Left lung (tissue), 10 donors: Measurements from ENCODE around the gene SLC6A8. TPM values are rescaled to one million over a fixed set of nuclear protein-coding genes. Genes with fewer than 3 reads are reported as not detected.
A peak's percentile ranks its signal among the peaks of the same experiment; 100 is the strongest.

Experiments
- ATAC-seq: fragments of 200-7000 bp; cut with Tn5 transposase; one replicate; pipeline ENCODE4 v1.9.1; 2020; ENCODE audit warnings: moderate library complexity
- DNase-seq, 4 donors: peaks; one replicate each; pipeline ENCODE4 v3.0.0-alpha.2; 2013 to 2020
- H3K27ac ChIP-seq, 2 donors: fragments of 200-600 bp; sonication (generic) in 1 of 2; one replicate each; pipeline versions ENCODE4 v1.5.0 to v1.8.0; 2020 to 2021
- H3K27me3 ChIP-seq, 2 donors: fragments of 200-600 bp; sonication (generic) in 1 of 2; one replicate each; pipeline versions ENCODE4 v1.5.0 to v1.8.0; 2020 to 2021
- H3K36me3 ChIP-seq, 2 donors: fragments of 200-600 bp; sonication (generic) in 1 of 2; one replicate each; pipeline versions ENCODE4 v1.5.0 to v1.8.0; 2020 to 2021
- H3K4me1 ChIP-seq, 2 donors: fragments of 200-600 bp; one replicate each; pipeline ENCODE4 v1.8.0; 2021
- H3K4me3 ChIP-seq, 2 donors: fragments of 200-600 bp; sonication (generic) in 1 of 2; one replicate each; pipeline versions ENCODE4 v1.5.0 to v1.8.0; 2020 to 2021; ENCODE audit warnings: mild to moderate bottlenecking in 1 of 2
- H3K9me3 ChIP-seq, 2 donors: fragments of 200-600 bp; sonication (generic) in 1 of 2; one replicate each; pipeline versions ENCODE4 v1.5.0 to v1.8.0; 2020 to 2021
- intact Hi-C, 2 donors: fragments of 100-400 bp; cut with DNase I; formaldehyde crosslinking; loops; one replicate each; pipeline versions ENCODE4 v1.11.2 to v1.14.2; 2022
- polyA plus RNA-seq, 6 donors: library from polyadenylated mRNA; unstranded; fragments of 120-200 nt; gene quantifications; one replicate each; pipeline ENCODE4 v1.2.1, GENCODE V29; 2013; ENCODE audit not compliant: insufficient read length in 6 of 6
- total RNA-seq, 2 donors: library from RNA; stranded (reverse); fragmentation: NEBNext Ultra II Directional; extraction: Animal tissue kit (Norgen Biotek cat#: 25700); gene quantifications; one replicate each; pipeline ENCODE4 v1.2.1, GENCODE V29; 2021
- TF ChIP-seq, protein P1 (sequence below), 2 donors: fragments of 200-600 bp; sonication (generic) in 1 of 2; IDR thresholded peaks; one replicate each; pipeline versions ENCODE4 v1.5.0 to v1.8.0; 2021; ENCODE audit warnings: antibody characterized with exemption in 2 of 2
- donor health status: DM: no; HTN: yes; CAD: no.
- donor health status: DM: no; HTN: no; CAD: no.

The SLC6A8 gene
- total and polyA plus RNA-seq, 8 donors: 6.8 to 12.1 (median 10.2) TPM

DNA sequence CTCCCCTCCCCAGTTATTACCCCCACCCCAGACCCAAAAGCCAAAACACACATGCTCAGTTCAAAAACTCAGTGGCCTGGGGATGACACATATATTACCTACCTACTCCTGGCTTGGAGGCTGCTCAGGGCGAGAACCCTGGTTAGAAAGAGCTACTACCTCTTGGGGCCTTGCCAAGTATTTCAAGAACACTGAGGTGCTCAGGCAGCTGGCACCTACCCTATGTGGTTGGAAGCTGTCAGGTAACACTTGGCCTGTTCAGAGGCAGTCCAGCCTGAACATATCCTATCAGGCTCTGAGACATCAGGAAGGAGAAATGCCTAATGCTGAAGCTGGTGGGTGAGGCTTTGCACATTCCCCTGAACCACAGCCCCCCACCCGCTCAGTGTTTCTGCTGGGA is 31.5 kb downstream of the SLC6A8 start:
- ATAC-seq (peak; percentile 49), DNase-seq (no peak)
- H3K27me3 ChIP-seq: no peaks in the 10 kb centered on the region
- no peak overlapping the region for H3K27ac ChIP-seq
- H3K4me3 ChIP-seq: no peak overlapping the region
- intact Hi-C loops: no loop called here
- TF ChIP-seq, protein P1, sequence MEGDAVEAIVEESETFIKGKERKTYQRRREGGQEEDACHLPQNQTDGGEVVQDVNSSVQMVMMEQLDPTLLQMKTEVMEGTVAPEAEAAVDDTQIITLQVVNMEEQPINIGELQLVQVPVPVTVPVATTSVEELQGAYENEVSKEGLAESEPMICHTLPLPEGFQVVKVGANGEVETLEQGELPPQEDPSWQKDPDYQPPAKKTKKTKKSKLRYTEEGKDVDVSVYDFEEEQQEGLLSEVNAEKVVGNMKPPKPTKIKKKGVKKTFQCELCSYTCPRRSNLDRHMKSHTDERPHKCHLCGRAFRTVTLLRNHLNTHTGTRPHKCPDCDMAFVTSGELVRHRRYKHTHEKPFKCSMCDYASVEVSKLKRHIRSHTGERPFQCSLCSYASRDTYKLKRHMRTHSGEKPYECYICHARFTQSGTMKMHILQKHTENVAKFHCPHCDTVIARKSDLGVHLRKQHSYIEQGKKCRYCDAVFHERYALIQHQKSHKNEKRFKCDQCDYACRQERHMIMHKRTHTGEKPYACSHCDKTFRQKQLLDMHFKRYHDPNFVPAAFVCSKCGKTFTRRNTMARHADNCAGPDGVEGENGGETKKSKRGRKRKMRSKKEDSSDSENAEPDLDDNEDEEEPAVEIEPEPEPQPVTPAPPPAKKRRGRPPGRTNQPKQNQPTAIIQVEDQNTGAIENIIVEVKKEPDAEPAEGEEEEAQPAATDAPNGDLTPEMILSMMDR (IDR thresholded peaks at IDR 0.05): no peak
- no peaks in the 10 kb centered on the region for H3K9me3 ChIP-seq
- H3K4me1 ChIP-seq: peaks cover 3 to 14% of the 10 kb centered on the region in 2 donors
- H3K36me3 ChIP-seq: peaks cover 0 to 60% of the 10 kb centered on the region in 2 donors

DNA sequence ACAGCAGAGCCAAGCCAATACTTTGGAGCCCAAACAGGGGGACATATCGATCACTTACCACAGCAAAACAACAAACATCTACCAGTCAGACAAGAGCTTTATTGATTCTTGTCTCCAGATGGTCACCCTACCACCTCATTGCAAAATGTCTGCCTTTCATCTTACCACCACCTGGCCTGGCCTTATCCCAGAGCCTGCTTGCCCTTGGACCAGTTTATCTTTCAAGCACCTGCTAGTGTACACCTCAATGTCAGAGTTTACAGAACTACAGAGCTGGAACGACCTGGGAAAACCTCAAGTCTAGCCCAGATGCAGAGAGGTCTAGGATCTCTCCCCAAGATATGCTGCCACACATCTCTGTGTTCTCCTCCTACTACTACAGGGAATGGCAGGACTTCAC is 32.0 kb downstream of the SLC6A8 start:
- H3K4me3 ChIP-seq: no peak overlapping the region
- DNase-seq (no peak), ATAC-seq (no peak)
- peaks cover 3 to 14% of the 10 kb centered on the region in 2 donors for H3K4me1 ChIP-seq
- no peaks in the 10 kb centered on the region for H3K27me3 ChIP-seq
- TF ChIP-seq, protein P1 (IDR thresholded peaks at IDR 0.05): no peak
- H3K36me3 ChIP-seq: peaks cover 0 to 56% of the 10 kb centered on the region in 2 donors
- no peaks in the 10 kb centered on the region for H3K9me3 ChIP-seq
- no peak overlapping the region for H3K27ac ChIP-seq
- intact Hi-C loops: no loop called here

DNA sequence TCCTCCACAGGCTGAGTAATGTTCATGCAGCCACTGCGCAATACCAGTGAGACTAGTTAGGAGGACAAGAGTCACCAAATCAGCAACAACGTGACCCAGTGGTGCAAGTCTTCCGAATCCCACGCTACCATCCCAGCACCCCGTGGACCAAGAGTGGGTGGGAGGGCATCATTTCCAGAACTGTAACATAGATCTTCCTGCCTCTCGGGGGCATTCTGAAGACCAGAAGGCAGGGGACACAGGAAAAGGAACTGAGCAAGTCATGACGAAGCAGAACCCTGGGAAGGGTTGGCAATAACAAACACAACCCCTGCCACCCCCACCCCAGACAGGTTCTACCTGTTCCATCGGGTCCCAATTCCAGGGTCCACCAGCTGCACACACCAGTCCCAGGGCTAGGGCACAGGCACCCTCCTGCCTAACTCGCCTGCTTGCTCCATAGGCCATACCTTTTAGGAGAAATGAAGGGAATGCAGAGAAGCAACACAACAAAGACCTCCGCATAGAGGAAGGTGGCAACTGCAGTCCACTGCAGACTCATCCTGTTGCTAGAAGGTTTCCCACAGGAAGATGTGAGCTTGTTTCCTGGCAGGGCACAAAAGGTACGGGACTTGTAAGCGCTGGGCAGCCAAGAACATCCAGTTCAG is 35.1 kb downstream of the SLC6A8 start:
- intact Hi-C loops: no loop called here
- H3K27ac ChIP-seq: peak overlapping the region; percentile 78 to 89
- ATAC-seq: no peak

DNA sequence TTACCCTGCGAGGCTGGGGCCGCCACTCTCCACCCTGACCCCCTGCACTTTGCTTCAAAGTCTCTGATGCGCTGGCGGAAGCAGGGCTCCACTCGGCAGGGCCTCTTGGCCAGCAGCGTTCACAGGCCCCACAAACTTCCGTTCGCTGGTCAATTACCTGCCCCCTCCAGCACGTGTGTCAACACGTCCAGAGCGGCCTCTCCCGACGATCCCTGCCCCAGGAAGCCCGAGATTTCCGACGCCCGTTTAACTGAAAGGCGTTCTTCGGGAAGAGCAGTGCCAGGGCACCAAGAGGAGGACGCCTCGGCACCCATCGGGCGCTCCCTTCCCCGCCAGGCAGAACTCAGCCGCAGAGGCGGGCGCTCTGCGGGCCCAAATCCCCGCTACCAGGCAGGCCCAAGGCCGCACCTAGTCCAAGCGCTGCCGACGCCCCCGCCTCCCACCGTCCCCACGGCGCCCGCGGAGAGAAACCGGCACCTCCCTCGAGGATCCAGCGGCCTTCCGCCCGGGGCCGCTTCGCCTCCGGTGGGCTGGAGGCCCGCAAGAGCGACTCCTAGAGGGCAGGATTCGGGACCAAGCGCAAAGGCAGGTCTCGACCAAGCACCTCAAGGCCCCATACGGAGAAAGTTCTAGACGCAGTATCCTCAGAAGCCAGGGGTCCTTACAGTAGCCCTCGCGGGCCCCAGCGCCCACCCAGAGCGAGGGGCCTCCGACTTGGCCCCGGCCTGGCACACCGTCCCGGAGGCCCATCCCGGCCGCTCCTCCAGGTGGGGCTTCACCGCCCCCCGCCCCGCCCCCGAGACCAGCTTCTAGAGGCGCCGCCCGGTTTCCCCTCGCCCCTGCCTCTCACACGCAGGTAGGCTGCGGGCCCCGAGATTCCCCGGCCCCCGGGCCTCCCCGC is 35.9 kb downstream of the SLC6A8 start:
- Histone ChIP-seq H3K4me3 (peak overlapping the region; percentile 50 to 71), H3K36me3 (peaks cover 0 to 24% of the 10 kb centered on the region in 2 donors), H3K27me3 (no peaks in the 10 kb centered on the region), H3K27ac (peak overlapping the region; percentile 78 to 89), H3K4me1 (peaks cover 20 to 52% of the 10 kb centered on the region in 2 donors), H3K9me3 (no peaks in the 10 kb centered on the region)
- DNase-seq (peak in 2 of 4 donors; percentile 24 to 83), ATAC-seq (peak; percentile 1)
- intact Hi-C loops: no loop called here
- TF ChIP-seq, protein P1 (IDR thresholded peaks at IDR 0.05): no peak

More for the DNA sequence above, 35.1 kb downstream of the SLC6A8 start:
- H3K4me3 ChIP-seq: peak overlapping the region; percentile 50 to 71
- DNase-seq: peak in 1 of 4 donors; percentile 53
- H3K4me1 ChIP-seq: peaks cover 20 to 44% of the 10 kb centered on the region in 2 donors
- H3K36me3 ChIP-seq: peaks cover 0 to 27% of the 10 kb centered on the region in 2 donors
- no peaks in the 10 kb centered on the region for H3K9me3 ChIP-seq
- no peaks in the 10 kb centered on the region for H3K27me3 ChIP-seq
- TF ChIP-seq, protein P1 (IDR thresholded peaks at IDR 0.05): no peak
